PC-3 (cell line): Measurements from ENCODE around the gene EOGT. TPM values are rescaled to one million over a fixed set of nuclear protein-coding genes. Genes with fewer than 3 reads are reported as not detected.

Source experiments
- ATAC-seq: fragments of 200-7000 bp; cut with Tn5 transposase; 2 replicates; pipeline ENCODE4 v1.9.1; 2020; ENCODE audit warnings: mild to moderate bottlenecking, moderate library complexity
- BruUV-seq: library from RNA; stranded (reverse); fragments of 400-500 nt; replicated peaks from 2 replicates; lab custom pipeline; 2021; lab: Mats Ljungman, UMichigan
- CTCF ChIA-PET: fragments of 300-600 bp; sonication (Branson Sonifier 250); formaldehyde crosslinking; loops from one replicate; lab custom pipeline; 2022; ENCODE audit warnings: antibody characterized with exemption; lab: Charles Lee
- POLR2A ChIA-PET: fragments of 300-600 bp; sonication (Branson Sonifier 250); formaldehyde crosslinking; loops from one replicate; lab custom pipeline; 2022; ENCODE audit warnings: antibody characterized with exemption; ENCODE audit not compliant: unreplicated experiment; lab: Charles Lee
- DNase-seq: peaks from one replicate; pipeline ENCODE4 v3.0.0-alpha.2; 2015
- H2AFZ ChIP-seq: fragments of 300-600 bp; sonication (generic); 2 replicates; pipeline ENCODE4 v1.6.0; 2016; ENCODE audit warnings: antibody characterized with exemption, low read length
- H3F3A ChIP-seq: fragments of 300-600 bp; sonication (generic); one replicate; pipeline ENCODE4 v1.6.0; 2017; ENCODE audit warnings: antibody characterized with exemption, low read length, control low read depth, mild to moderate bottlenecking; ENCODE audit not compliant: unreplicated experiment
- H3K27ac ChIP-seq: fragments of 300-600 bp; sonication (generic); 2 replicates; pipeline ENCODE4 v1.5.1; 2016; ENCODE audit warnings: mild to moderate bottlenecking, low read length
- H3K27me3 ChIP-seq: fragments of 300-600 bp; sonication (generic); 2 replicates; pipeline ENCODE4 v1.6.1; 2016; ENCODE audit warnings: low read length, mixed read lengths
- H3K36me3 ChIP-seq: fragments of 300-600 bp; sonication (generic); 2 replicates; pipeline ENCODE4 v1.6.1; 2016; ENCODE audit warnings: low read depth, mixed run types, low read length, mixed read lengths
- H3K4me1 ChIP-seq: fragments of 300-600 bp; sonication (generic); 2 replicates; pipeline ENCODE4 v1.5.1; 2016; ENCODE audit warnings: low read length; ENCODE audit not compliant: insufficient read depth
- H3K4me2 ChIP-seq: fragments of 300-600 bp; sonication (generic); 2 replicates; pipeline ENCODE4 v1.6.0; 2016; ENCODE audit warnings: low read length
- H3K4me3 ChIP-seq: fragments of 300-600 bp; sonication (generic); 2 replicates; pipeline ENCODE4 v1.5.1; 2016; ENCODE audit warnings: mild to moderate bottlenecking, low read length, mixed read lengths
- H3K79me2 ChIP-seq: fragments of 300-600 bp; sonication (generic); 2 replicates; pipeline ENCODE4 v1.6.1; 2017; ENCODE audit warnings: low read length, mixed read lengths
- H3K9ac ChIP-seq: fragments of 300-600 bp; sonication (generic); 2 replicates; pipeline ENCODE4 v1.6.0; 2016; ENCODE audit warnings: mild to moderate bottlenecking, low read length
- H3K9me2 ChIP-seq: fragments of 300-600 bp; sonication (generic); replicated peaks from 2 replicates; pipeline ENCODE4 v1.6.1; 2016; ENCODE audit warnings: mixed run types, low read length, mixed read lengths
- H3K9me3 ChIP-seq: fragments of 300-600 bp; sonication (generic); 2 replicates; pipeline ENCODE4 v1.6.1; 2016; ENCODE audit warnings: low read length, mixed read lengths
- H4K20me1 ChIP-seq: fragments of 300-600 bp; sonication (generic); 2 replicates; pipeline ENCODE4 v1.6.1; 2016; ENCODE audit warnings: low read length, mixed read lengths
- EZH2 ChIP-seq: fragments of 300-600 bp; sonication (generic); IDR thresholded peaks from one replicate; pipeline ENCODE4 v1.6.1; 2017; ENCODE audit warnings: antibody characterized with exemption, mild to moderate bottlenecking, low read length; ENCODE audit not compliant: unreplicated experiment
- EZH2phosphoT487 ChIP-seq: fragments of 300-600 bp; sonication (generic); IDR thresholded peaks from 2 replicates; pipeline ENCODE4 v1.6.1; 2018; ENCODE audit warnings: mild to moderate bottlenecking, antibody characterized with exemption, low read length, borderline replicate concordance
- intact Hi-C: fragments of 100-400 bp; cut with micrococcal nuclease; formaldehyde crosslinking; loops from 2 replicates; pipeline ENCODE4 v1.9.0; 2023
- total RNA-seq: library from RNA; depleted of rRNA; stranded (reverse); fragments of >200 nt; gene quantifications from 2 replicates; pipeline ENCODE4 v1.2.3, GENCODE V29; 2014
- TF ChIP-seq, protein P1 (sequence below): fragments of 300-600 bp; sonication (generic); conservative IDR thresholded peaks from 2 replicates; pipeline ENCODE4 v1.5.1; 2017; ENCODE audit warnings: antibody characterized with exemption, low read depth, mild to moderate bottlenecking, low read length

The EOGT gene
- total RNA-seq, 1 experiment from 2014 or later: 8.3 TPM

- BruUV-seq: no TSS peak
- no peak overlapping the region for H3K4me3 ChIP-seq
- no peaks in the 10 kb centered on the region for H3K79me2 ChIP-seq
- no peaks in the 10 kb centered on the region for H4K20me1 ChIP-seq
- H2AFZ ChIP-seq: no peak overlapping the region
- no peak overlapping the region for H3K4me2 ChIP-seq
- H3K9me2 ChIP-seq: no peaks in the 10 kb centered on the region
- ATAC-seq (no peak), DNase-seq (no peak)
- H3F3A ChIP-seq: no peaks in the 10 kb centered on the region
- H3K4me1 ChIP-seq: no peaks in the 10 kb centered on the region
- no peak overlapping the region for H3K9ac ChIP-seq
- CTCF ChIA-PET: no interaction called here
- intact Hi-C loops: no loop called here
- POLR2A ChIA-PET: no interaction called here
- no peak overlapping the region for H3K27ac ChIP-seq
- no peak for TF ChIP-seq EZH2
- TF ChIP-seq EZH2phosphoT487: no peak
- TF ChIP-seq, protein P1, sequence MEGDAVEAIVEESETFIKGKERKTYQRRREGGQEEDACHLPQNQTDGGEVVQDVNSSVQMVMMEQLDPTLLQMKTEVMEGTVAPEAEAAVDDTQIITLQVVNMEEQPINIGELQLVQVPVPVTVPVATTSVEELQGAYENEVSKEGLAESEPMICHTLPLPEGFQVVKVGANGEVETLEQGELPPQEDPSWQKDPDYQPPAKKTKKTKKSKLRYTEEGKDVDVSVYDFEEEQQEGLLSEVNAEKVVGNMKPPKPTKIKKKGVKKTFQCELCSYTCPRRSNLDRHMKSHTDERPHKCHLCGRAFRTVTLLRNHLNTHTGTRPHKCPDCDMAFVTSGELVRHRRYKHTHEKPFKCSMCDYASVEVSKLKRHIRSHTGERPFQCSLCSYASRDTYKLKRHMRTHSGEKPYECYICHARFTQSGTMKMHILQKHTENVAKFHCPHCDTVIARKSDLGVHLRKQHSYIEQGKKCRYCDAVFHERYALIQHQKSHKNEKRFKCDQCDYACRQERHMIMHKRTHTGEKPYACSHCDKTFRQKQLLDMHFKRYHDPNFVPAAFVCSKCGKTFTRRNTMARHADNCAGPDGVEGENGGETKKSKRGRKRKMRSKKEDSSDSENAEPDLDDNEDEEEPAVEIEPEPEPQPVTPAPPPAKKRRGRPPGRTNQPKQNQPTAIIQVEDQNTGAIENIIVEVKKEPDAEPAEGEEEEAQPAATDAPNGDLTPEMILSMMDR: no peak
- no peaks in the 10 kb centered on the region for H3K36me3 ChIP-seq
- no peaks in the 10 kb centered on the region for H3K9me3 ChIP-seq
- no peaks in the 10 kb centered on the region for H3K27me3 ChIP-seq
These were observed 14.3 kb downstream of the EOGT start for GRCh38 chr3:68999158-68999557.

- no peaks in the 10 kb centered on the region for H3F3A ChIP-seq
- ATAC-seq: no peak
- no peaks in the 10 kb centered on the region for H3K79me2 ChIP-seq
- ChIA-PET POLR2A (no interaction called here), CTCF (no interaction called here)
- no peak for TF ChIP-seq EZH2phosphoT487
- H3K4me3 ChIP-seq: no peak overlapping the region
- H3K36me3 ChIP-seq: no peaks in the 10 kb centered on the region
- no peaks in the 10 kb centered on the region for H3K27me3 ChIP-seq
- no peaks in the 10 kb centered on the region for H3K9me2 ChIP-seq
- no peak overlapping the region for H3K4me2 ChIP-seq
- H3K9ac ChIP-seq: no peak overlapping the region
- BruUV-seq: no TSS peak
- no peaks in the 10 kb centered on the region for H3K4me1 ChIP-seq
- H3K27ac ChIP-seq: no peak overlapping the region
- intact Hi-C loops: no loop called here
- no peaks in the 10 kb centered on the region for H4K20me1 ChIP-seq
- H2AFZ ChIP-seq: no peak overlapping the region
- H3K9me3 ChIP-seq: no peaks in the 10 kb centered on the region
- DNase-seq: no peak
These were observed 15.6 kb downstream of the EOGT start for GRCh38 chr3:68997887-68998286.

DNA sequence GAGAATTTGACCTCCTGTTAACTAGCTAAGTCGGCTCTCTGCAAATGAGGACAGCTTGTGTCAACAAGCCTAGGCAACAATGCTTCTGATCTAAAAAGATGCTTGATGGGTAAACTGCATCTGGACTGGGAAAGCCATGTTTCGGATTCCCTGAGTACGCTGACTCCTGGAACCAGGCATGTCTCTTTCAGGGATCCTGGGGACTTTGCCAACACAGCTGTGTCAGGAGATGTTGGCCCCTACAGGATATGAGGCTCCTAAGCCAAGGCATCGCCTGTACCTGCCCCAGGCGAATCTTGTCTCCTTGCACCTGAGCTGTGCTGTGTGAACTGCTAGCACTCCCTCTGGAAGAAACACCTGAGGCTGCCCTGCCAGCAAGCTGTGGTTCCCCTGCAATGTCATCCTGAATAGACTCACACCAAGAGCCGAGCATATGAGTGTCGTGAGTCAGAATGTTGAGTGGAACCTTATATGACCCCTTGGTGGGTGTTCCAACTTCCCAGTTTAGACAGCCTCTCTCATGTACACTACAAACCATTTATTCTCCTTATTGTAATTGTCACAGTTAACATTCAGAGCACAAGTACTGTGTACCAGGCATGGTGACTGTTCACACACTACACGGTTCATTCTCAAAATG lies 17.0 kb downstream of the EOGT start:
- Histone ChIP-seq H2AFZ (no peak overlapping the region), H3K9ac (no peak overlapping the region), H3K4me3 (no peak overlapping the region), H3K9me3 (no peaks in the 10 kb centered on the region), H3K36me3 (no peaks in the 10 kb centered on the region), H3K4me1 (no peaks in the 10 kb centered on the region), H3K27ac (no peak overlapping the region), H3K27me3 (no peaks in the 10 kb centered on the region), H4K20me1 (no peaks in the 10 kb centered on the region), H3K4me2 (no peak overlapping the region), H3F3A (no peaks in the 10 kb centered on the region), H3K9me2 (no peaks in the 10 kb centered on the region), H3K79me2 (no peaks in the 10 kb centered on the region)
- ChIA-PET POLR2A (no interaction called here), CTCF (no interaction called here)
- ATAC-seq: no peak
- no TSS peak for BruUV-seq
- DNase-seq: no peak
- intact Hi-C loops: no loop called here
- TF ChIP-seq, protein P1: no peak
- TF ChIP-seq EZH2 (no peak), EZH2phosphoT487 (no peak)
